ENCODE measurements around the gene WDR74. TPM values are rescaled to one million over a fixed set of nuclear protein-coding genes. Genes with fewer than 3 reads are reported as not detected.
"Not testable (repeated sequence)": the region's sequence is repeated elsewhere in the genome, so short reads cannot be mapped to it uniquely, and the experiment has no call there.

WDR74 gene
- total and polyA plus RNA-seq, 8 donors: 18.4 to 59.5 (median 30.7) TPM

GRCh38 chr11:62831520-62832335, 7.7 kb downstream of the WDR74 start, which contains the start of gene STX5:
TSS of gene STX5 (minus strand) at chr11:62832051. CDS start at chr11:62831243, 808 bp downstream.
- Histone ChIP-seq H3K36me3 (peaks cover 0 to 24% (median under 1%) of the 10 kb centered on the region in 3 donors), H3K27ac (peak within 1 kb of the TSS; percentile 83 to 96 (median 94)), H3K9me3 (no peaks in the 10 kb centered on the region), H3K27me3 (no peaks in the 10 kb centered on the region), H3K4me1 (peaks cover 0 to 20% (median 6%) of the 10 kb centered on the region in 3 donors), H3K4me3 (peak within 1 kb of the TSS; percentile 63 to 90 (median 84))
- ATAC-seq: peak; percentile 94 to 98 (median 96)
- intact Hi-C loops (cut with DNase I): no loop called here
- DNase-seq: peak; percentile 99 to 100 (median 99)
- 0% methylated on average over 64 to 65 of the region's 65 CpGs for WGBS, 2 donors
- peak; percentile 53 for FAIRE-seq
- TF ChIP-seq CTCF (IDR thresholded peaks at IDR 0.05): no peak

GRCh38 chr11:62830904-62831519, 8.4 kb downstream of the WDR74 start:
- Histone ChIP-seq H3K4me1 (peaks cover 0 to 20% (median 6%) of the 10 kb centered on the region in 3 donors), H3K36me3 (peaks cover 0 to 31% (median 7%) of the 10 kb centered on the region in 3 donors), H3K27me3 (no peaks in the 10 kb centered on the region), H3K9me3 (no peaks in the 10 kb centered on the region), H3K4me3 (peak overlapping the region; percentile 63 to 90 (median 84)), H3K27ac (peak overlapping the region; percentile 83 to 96 (median 94))
- no peak for ATAC-seq
- no peak for TF ChIP-seq CTCF (IDR thresholded peaks at IDR 0.05)
- WGBS, 2 donors: 1% methylated on average over 32 to 33 of the region's 33 CpGs
- DNase-seq: peak in 2 of 6 donors; percentile 45 to 72
- intact Hi-C loops (cut with DNase I): no loop called here
- FAIRE-seq: no peak

- WGBS, 2 donors: 90 to 95% methylated on average over 8 of the region's 8 CpGs
- ATAC-seq: not testable (repeated sequence)
Observed at GRCh38 chr11:62828130-62828529, 11.3 kb downstream of the WDR74 start.

GRCh38 chr11:62823677-62824076, 15.7 kb downstream of the WDR74 start:
- Histone ChIP-seq H3K27ac (no peak overlapping the region), H3K9me3 (no peaks in the 10 kb centered on the region), H3K4me1 (no peaks in the 10 kb centered on the region), H3K36me3 (peaks cover 0 to 84% (median 55%) of the 10 kb centered on the region in 3 donors), H3K27me3 (no peaks in the 10 kb centered on the region), H3K4me3 (no peak overlapping the region)
- WGBS, 2 donors: 91 to 98% methylated on average over 3 of the region's 3 CpGs
- intact Hi-C loops (cut with DNase I): no loop called here
- no peak for TF ChIP-seq CTCF (IDR thresholded peaks at IDR 0.05)
- FAIRE-seq (no peak), ATAC-seq (no peak), DNase-seq (no peak)

More at GRCh38 chr11:62828130-62828529, 11.3 kb downstream of the WDR74 start:
- H3K27ac ChIP-seq; H3K27me3 ChIP-seq; H3K4me3 ChIP-seq; intact Hi-C loops (cut with DNase I); DNase-seq; H3K9me3 ChIP-seq; FAIRE-seq: not testable (repeated sequence)
- Histone ChIP-seq H3K4me1 (peaks cover 0 to 15% (median 6%) of the 10 kb centered on the region in 3 donors), H3K36me3 (peaks cover 0 to 46% (median 34%) of the 10 kb centered on the region in 3 donors)

- DNase-seq: no peak
- intact Hi-C loops (cut with DNase I): no loop called here
- H3K27ac ChIP-seq: no peak overlapping the region
- TF ChIP-seq CTCF (IDR thresholded peaks at IDR 0.05): no peak
- no peaks in the 10 kb centered on the region for H3K27me3 ChIP-seq
- no peak overlapping the region for H3K4me3 ChIP-seq
- no peak for ATAC-seq
- no peak for FAIRE-seq
- H3K36me3 ChIP-seq: peaks cover 4 to 51% (median 23%) of the 10 kb centered on the region in 3 donors
- H3K4me1 ChIP-seq: no peaks in the 10 kb centered on the region
- WGBS, 2 donors: 90% methylated on average over 4 of the region's 4 CpGs
- H3K9me3 ChIP-seq: no peaks in the 10 kb centered on the region
Observed at GRCh38 chr11:62817129-62817528, 22.3 kb downstream of the WDR74 start.

Measured in pancreas (tissue), 10 donors.